HCT116 (cell line): ENCODE data around the gene ELN. TPM values are rescaled to one million over a fixed set of nuclear protein-coding genes. Genes with fewer than 3 reads are reported as not detected.

ENCODE experiments used
- ATAC-seq: fragments of 200-7000 bp; cut with Tn5 transposase; 2 replicates; pipeline ENCODE4 v1.9.1; 2020; ENCODE audit warnings: mild to moderate bottlenecking, moderate library complexity
- BruUV-seq: library from RNA; stranded (reverse); fragments of 400-500 nt; replicated peaks from 2 replicates; lab custom pipeline; 2021; lab: Mats Ljungman, UMichigan
- CTCF ChIA-PET: fragments of 300-600 bp; sonication (Branson Sonifier 250); formaldehyde crosslinking; loops from one replicate; lab custom pipeline; 2021; ENCODE audit warnings: antibody characterized with exemption; lab: Charles Lee
- POLR2A ChIA-PET: fragments of 300-600, 350-600 bp; sonication (Branson Sonifier 250); formaldehyde crosslinking; loops from one replicate; lab custom pipeline; 2021; ENCODE audit warnings: antibody characterized with exemption; lab: Charles Lee
- RAD21 ChIA-PET, 2 experiments: fragments of 300-600 bp; sonication (Branson Sonifier 250); formaldehyde crosslinking; loops; one replicate each; lab custom pipeline; 2023; ENCODE audit warnings: low total read pairs in 2 of 2; ENCODE audit not compliant: uncharacterized antibody in 2 of 2, unreplicated experiment in 2 of 2, low non-redundant PET in 1 of 2; lab: Charles Lee
- DNase-seq: peaks from one replicate; pipeline ENCODE4 v3.0.0-alpha.2; 2010; ENCODE audit warnings: low read depth, low spot score
- H2AFZ ChIP-seq: fragments of 200-600 bp; shearing (Covaris generic), sonication (generic); 2 replicates; pipeline ENCODE4 v1.6.1; 2017; ENCODE audit warnings: low read depth, mixed run types, mixed read lengths, antibody characterized with exemption, low read length; ENCODE audit not compliant: poor library complexity, severe bottlenecking
- H3K27ac ChIP-seq: 2 replicates; pipeline ENCODE4 v1.5.1; 2012; ENCODE audit warnings: low read depth, low read length
- H3K27me3 ChIP-seq: fragments of 200-600 bp; sonication (generic); 2 replicates; pipeline ENCODE4 v1.6.1; 2016; ENCODE audit warnings: mixed run types, low read length, mixed read lengths; ENCODE audit not compliant: insufficient read depth
- H3K36me3 ChIP-seq, 2 experiments: fragments of 200-500 bp in 1 of 2; fragments of 200-600 bp in 1 of 2; sonication (Bioruptor generic) in 1 of 2; sonication (generic) in 1 of 2; 2 replicates each; pipeline versions ENCODE4 v1.5.1 to v1.6.1; 2014 to 2016; ENCODE audit warnings: low read length in 2 of 2, inconsistent platforms in 1 of 2, mixed read lengths in 1 of 2, mixed run types in 1 of 2; ENCODE audit not compliant: insufficient read depth in 2 of 2, control insufficient read depth in 1 of 2
- H3K4me1 ChIP-seq, 2 experiments: fragments of 200-600 bp in 1 of 2; sonication (generic) in 1 of 2; 2 replicates each; pipeline versions ENCODE4 v1.5.1 to v1.6.1; 2012 to 2017; ENCODE audit warnings: low read length in 2 of 2, inconsistent platforms in 1 of 2, mild to moderate bottlenecking in 1 of 2, mixed read lengths in 1 of 2, mixed run types in 1 of 2, moderate library complexity in 1 of 2; ENCODE audit not compliant: insufficient read depth in 2 of 2, control insufficient read depth in 1 of 2
- H3K4me2 ChIP-seq: fragments of 200-600 bp; sonication (generic); 2 replicates; pipeline ENCODE4 v1.6.1; 2017; ENCODE audit warnings: mixed run types, low read length, mixed read lengths
- H3K4me3 ChIP-seq, 2 experiments: fragments of 200-600 bp in 1 of 2; sonication (generic) in 1 of 2; replicated peaks in 1 of 2; 2 replicates each; pipeline ENCODE4 v1.5.1; 2011 to 2016; ENCODE audit warnings: low read length in 2 of 2, control low read depth in 1 of 2, low read depth in 1 of 2, mild to moderate bottlenecking in 1 of 2, mixed read lengths in 1 of 2, mixed run types in 1 of 2
- H3K79me2 ChIP-seq: fragments of 200-600 bp; sonication (generic); 2 replicates; pipeline ENCODE4 v1.6.1; 2017; ENCODE audit warnings: mild to moderate bottlenecking, mixed run types, low read length, moderate library complexity, mixed read lengths; ENCODE audit not compliant: insufficient read depth
- H3K9ac ChIP-seq: fragments of 200-600 bp; sonication (generic); 2 replicates; pipeline ENCODE4 v1.6.1; 2016; ENCODE audit warnings: low read length, mixed read lengths
- H3K9me2 ChIP-seq: fragments of 200-600 bp; sonication (generic), shearing (Covaris generic); 2 replicates; pipeline ENCODE4 v1.6.1; 2017; ENCODE audit warnings: mixed run types, mild to moderate bottlenecking, moderate library complexity; ENCODE audit not compliant: insufficient read depth
- H3K9me3 ChIP-seq, 2 experiments: fragments of 200-500 bp in 1 of 2; fragments of 200-600 bp in 1 of 2; sonication (Bioruptor generic) in 1 of 2; sonication (generic) in 1 of 2; 2 replicates each; pipeline ENCODE4 v1.6.1; 2014 to 2017; ENCODE audit warnings: low read length in 2 of 2, mixed read lengths in 2 of 2, inconsistent platforms in 1 of 2, low read depth in 1 of 2, mild to moderate bottlenecking in 1 of 2, mixed run types in 1 of 2, moderate library complexity in 1 of 2; ENCODE audit not compliant: control insufficient read depth in 1 of 2, insufficient read depth in 1 of 2
- H4K20me1 ChIP-seq: fragments of 200-600 bp; sonication (generic), shearing (Covaris generic); 2 replicates; pipeline ENCODE4 v1.6.1; 2017; ENCODE audit warnings: mixed run types, mild to moderate bottlenecking, moderate library complexity; ENCODE audit not compliant: insufficient read depth
- CBX3 ChIP-seq: IDR thresholded peaks from 2 replicates; pipeline ENCODE4 v1.6.1; 2012; ENCODE audit warnings: low read depth
- CEBPB ChIP-seq: IDR thresholded peaks from 2 replicates; pipeline ENCODE4 v1.6.1; 2012; ENCODE audit warnings: low read depth
- CTCF ChIP-seq, 3 experiments: fragments of 200-600 bp in 1 of 3; sonication (generic) in 1 of 3; IDR thresholded peaks in 2 of 3; conservative IDR thresholded peaks in 1 of 3; 2 replicates each; pipeline ENCODE4 v1.5.1; 2012 to 2017; ENCODE audit warnings: low read depth in 2 of 3, low read length in 2 of 3, antibody characterized with exemption in 1 of 3, borderline replicate concordance in 1 of 3, control low read depth in 1 of 3, mild to moderate bottlenecking in 1 of 3, mixed read lengths in 1 of 3, mixed run types in 1 of 3, moderate library complexity in 1 of 3; ENCODE audit not compliant: insufficient read depth in 1 of 3
- EGR1 ChIP-seq: IDR thresholded peaks from 2 replicates; pipeline ENCODE4 v1.6.1; 2012; ENCODE audit warnings: low read depth
- ELF1 ChIP-seq: IDR thresholded peaks from 2 replicates; pipeline ENCODE4 v1.6.1; 2012; ENCODE audit warnings: low read depth, borderline replicate concordance
- EZH2 ChIP-seq: fragments of 200-600 bp; sonication (generic); IDR thresholded peaks from 2 replicates; pipeline ENCODE4 v1.6.1; 2017; ENCODE audit warnings: antibody characterized with exemption, mixed run types
- EZH2phosphoT487 ChIP-seq: fragments of 200-600 bp; IDR thresholded peaks from 2 replicates; pipeline ENCODE4 v1.6.1; 2018; ENCODE audit warnings: antibody characterized with exemption, borderline replicate concordance
- FOSL1 ChIP-seq: IDR thresholded peaks from 2 replicates; pipeline ENCODE4 v1.6.1; 2012; ENCODE audit warnings: low read depth
- JUND ChIP-seq: IDR thresholded peaks from 2 replicates; pipeline ENCODE4 v1.6.1; 2012
- RAD21 ChIP-seq: IDR thresholded peaks from 2 replicates; pipeline ENCODE4 v1.6.1; 2012; ENCODE audit warnings: low read depth, mild to moderate bottlenecking
- SIN3A ChIP-seq: IDR thresholded peaks from 2 replicates; pipeline ENCODE4 v1.6.1; 2012; ENCODE audit warnings: low read depth
- SP1 ChIP-seq: IDR thresholded peaks from 2 replicates; pipeline ENCODE4 v1.6.1; 2012; ENCODE audit warnings: low read depth
- SRF ChIP-seq: IDR thresholded peaks from 2 replicates; pipeline ENCODE4 v1.6.1; 2012; ENCODE audit warnings: low read depth
- TCF7L2 ChIP-seq: IDR thresholded peaks from 2 replicates; pipeline ENCODE4 v1.7.0; 2011; ENCODE audit warnings: borderline replicate concordance, inconsistent platforms; ENCODE audit not compliant: insufficient read depth, insufficient read length; ENCODE audit errors: extremely low read depth
- YY1 ChIP-seq: IDR thresholded peaks from 2 replicates; pipeline ENCODE4 v1.6.1; 2011; ENCODE audit warnings: low read length, low read depth, moderate library complexity, mild to moderate bottlenecking; ENCODE audit not compliant: insufficient replicate concordance; ENCODE audit errors: extremely low read depth
- ZFX ChIP-seq: fragments of 450-650 bp; IDR thresholded peaks from 2 replicates; pipeline ENCODE4 v1.6.1; 2017
- ZNF274 ChIP-seq: fragments of 200-500 bp; sonication (Bioruptor generic); IDR thresholded peaks from 2 replicates; pipeline ENCODE4 v1.6.1; 2014; ENCODE audit warnings: mild to moderate bottlenecking, low read depth, low read length, inconsistent platforms
- intact Hi-C: fragments of 100-400 bp; cut with micrococcal nuclease; formaldehyde crosslinking; loops from 2 replicates; pipeline ENCODE4 v1.10.0; 2022
- total RNA-seq: library from RNA; stranded (reverse); gene quantifications from one replicate; pipeline ENCODE4 v1.2.1, GENCODE V29; 2021; ENCODE audit not compliant: unreplicated experiment
- TF ChIP-seq, protein P1 (sequence below): IDR thresholded peaks from 2 replicates; pipeline ENCODE4 v1.6.1; 2011; ENCODE audit warnings: mild to moderate bottlenecking, low read length, moderate library complexity; ENCODE audit not compliant: insufficient replicate concordance; ENCODE audit errors: extremely low read depth
- TF ChIP-seq, protein P2 (sequence below): IDR thresholded peaks from 2 replicates; pipeline ENCODE4 v1.6.1; 2012; ENCODE audit warnings: low read depth

Gene ELN
- total RNA-seq, 1 experiment from 2014 or later: 0.17 TPM

GRCh38 chr7:74001150-74001494 lies 26.9 kb upstream of the ELN start:
- Histone ChIP-seq H3K9me2 (no peaks in the 10 kb centered on the region), H4K20me1 (no peaks in the 10 kb centered on the region), H3K4me3 (no peak overlapping the region), H3K79me2 (no peaks in the 10 kb centered on the region), H3K9ac (no peak overlapping the region), H3K4me1 (peaks cover 27 to 34% of the 10 kb centered on the region in 2 experiments), H3K27ac (no peak overlapping the region), H3K9me3 (no peaks in the 10 kb centered on the region), H2AFZ (no peak overlapping the region), H3K27me3 (no peaks in the 10 kb centered on the region), H3K4me2 (no peak overlapping the region), H3K36me3 (no peaks in the 10 kb centered on the region)
- TF ChIP-seq, protein P1, sequence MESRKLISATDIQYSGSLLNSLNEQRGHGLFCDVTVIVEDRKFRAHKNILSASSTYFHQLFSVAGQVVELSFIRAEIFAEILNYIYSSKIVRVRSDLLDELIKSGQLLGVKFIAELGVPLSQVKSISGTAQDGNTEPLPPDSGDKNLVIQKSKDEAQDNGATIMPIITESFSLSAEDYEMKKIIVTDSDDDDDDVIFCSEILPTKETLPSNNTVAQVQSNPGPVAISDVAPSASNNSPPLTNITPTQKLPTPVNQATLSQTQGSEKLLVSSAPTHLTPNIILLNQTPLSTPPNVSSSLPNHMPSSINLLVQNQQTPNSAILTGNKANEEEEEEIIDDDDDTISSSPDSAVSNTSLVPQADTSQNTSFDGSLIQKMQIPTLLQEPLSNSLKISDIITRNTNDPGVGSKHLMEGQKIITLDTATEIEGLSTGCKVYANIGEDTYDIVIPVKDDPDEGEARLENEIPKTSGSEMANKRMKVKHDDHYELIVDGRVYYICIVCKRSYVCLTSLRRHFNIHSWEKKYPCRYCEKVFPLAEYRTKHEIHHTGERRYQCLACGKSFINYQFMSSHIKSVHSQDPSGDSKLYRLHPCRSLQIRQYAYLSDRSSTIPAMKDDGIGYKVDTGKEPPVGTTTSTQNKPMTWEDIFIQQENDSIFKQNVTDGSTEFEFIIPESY: no peak
- TF ChIP-seq ZFX: no peak
- TF ChIP-seq JUND: no peak
- TF ChIP-seq CBX3: no peak
- no peak for TF ChIP-seq FOSL1
- no peak for TF ChIP-seq SIN3A
- TF ChIP-seq ZNF274: no peak
- no peak for TF ChIP-seq YY1
- TF ChIP-seq EZH2phosphoT487: no peak
- no peak for TF ChIP-seq SP1
- no peak for TF ChIP-seq ELF1
- no peak for TF ChIP-seq CTCF (IDR thresholded peaks at IDR 0.05 in 2 of 3, conservative IDR thresholded peaks at IDR 0.05 in 1 of 3; ENCODE audit: borderline replicate concordance in 1 of 3, insufficient read depth in 1 of 3, low read depth in 2 of 3, low read length in 2 of 3)
- no peak for TF ChIP-seq CEBPB
- TF ChIP-seq, protein P2, sequence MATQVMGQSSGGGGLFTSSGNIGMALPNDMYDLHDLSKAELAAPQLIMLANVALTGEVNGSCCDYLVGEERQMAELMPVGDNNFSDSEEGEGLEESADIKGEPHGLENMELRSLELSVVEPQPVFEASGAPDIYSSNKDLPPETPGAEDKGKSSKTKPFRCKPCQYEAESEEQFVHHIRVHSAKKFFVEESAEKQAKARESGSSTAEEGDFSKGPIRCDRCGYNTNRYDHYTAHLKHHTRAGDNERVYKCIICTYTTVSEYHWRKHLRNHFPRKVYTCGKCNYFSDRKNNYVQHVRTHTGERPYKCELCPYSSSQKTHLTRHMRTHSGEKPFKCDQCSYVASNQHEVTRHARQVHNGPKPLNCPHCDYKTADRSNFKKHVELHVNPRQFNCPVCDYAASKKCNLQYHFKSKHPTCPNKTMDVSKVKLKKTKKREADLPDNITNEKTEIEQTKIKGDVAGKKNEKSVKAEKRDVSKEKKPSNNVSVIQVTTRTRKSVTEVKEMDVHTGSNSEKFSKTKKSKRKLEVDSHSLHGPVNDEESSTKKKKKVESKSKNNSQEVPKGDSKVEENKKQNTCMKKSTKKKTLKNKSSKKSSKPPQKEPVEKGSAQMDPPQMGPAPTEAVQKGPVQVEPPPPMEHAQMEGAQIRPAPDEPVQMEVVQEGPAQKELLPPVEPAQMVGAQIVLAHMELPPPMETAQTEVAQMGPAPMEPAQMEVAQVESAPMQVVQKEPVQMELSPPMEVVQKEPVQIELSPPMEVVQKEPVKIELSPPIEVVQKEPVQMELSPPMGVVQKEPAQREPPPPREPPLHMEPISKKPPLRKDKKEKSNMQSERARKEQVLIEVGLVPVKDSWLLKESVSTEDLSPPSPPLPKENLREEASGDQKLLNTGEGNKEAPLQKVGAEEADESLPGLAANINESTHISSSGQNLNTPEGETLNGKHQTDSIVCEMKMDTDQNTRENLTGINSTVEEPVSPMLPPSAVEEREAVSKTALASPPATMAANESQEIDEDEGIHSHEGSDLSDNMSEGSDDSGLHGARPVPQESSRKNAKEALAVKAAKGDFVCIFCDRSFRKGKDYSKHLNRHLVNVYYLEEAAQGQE: no peak
- TF ChIP-seq RAD21: no peak
- TF ChIP-seq EZH2: no peak
- TF ChIP-seq SRF: no peak
- no peak for TF ChIP-seq EGR1
- no peak for TF ChIP-seq TCF7L2
- POLR2A ChIA-PET: no interaction called here
- RAD21 ChIA-PET: no interaction called here
- intact Hi-C loops: no loop called here
- CTCF ChIA-PET: no interaction called here
- ATAC-seq (no peak), DNase-seq (no peak)
- BruUV-seq: no TSS peak
